NCI-H526 (cell line): ENCODE results near the gene DNAJA2.

ENCODE experiments used
- DNase-seq, 2 experiments: peaks; one replicate each; lab custom pipeline; 2025; lab: John Stamatoyannopoulos, UW

Gene DNAJA2

DNA sequence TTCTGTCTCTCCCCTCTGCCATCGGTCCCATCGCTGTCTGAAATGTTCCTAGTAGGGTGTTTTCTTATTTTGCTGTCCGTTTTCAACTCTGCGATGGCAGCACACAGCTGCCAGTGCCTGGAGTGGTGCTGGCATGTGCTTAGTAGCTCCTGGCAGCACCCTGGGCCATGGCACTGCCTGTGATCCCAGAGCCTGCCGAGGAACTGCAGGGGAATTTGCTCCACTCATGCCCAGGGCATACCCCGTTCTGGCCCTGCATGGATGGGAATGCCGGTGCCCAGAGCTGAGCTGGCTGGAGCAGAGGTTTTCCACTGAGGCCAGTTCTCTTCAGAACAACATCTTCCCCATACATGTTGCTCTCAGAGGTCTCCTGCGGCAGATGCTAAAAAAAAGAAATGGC, 46.2 kb downstream of the DNAJA2 start:
- no peak for DNase-seq

DNA sequence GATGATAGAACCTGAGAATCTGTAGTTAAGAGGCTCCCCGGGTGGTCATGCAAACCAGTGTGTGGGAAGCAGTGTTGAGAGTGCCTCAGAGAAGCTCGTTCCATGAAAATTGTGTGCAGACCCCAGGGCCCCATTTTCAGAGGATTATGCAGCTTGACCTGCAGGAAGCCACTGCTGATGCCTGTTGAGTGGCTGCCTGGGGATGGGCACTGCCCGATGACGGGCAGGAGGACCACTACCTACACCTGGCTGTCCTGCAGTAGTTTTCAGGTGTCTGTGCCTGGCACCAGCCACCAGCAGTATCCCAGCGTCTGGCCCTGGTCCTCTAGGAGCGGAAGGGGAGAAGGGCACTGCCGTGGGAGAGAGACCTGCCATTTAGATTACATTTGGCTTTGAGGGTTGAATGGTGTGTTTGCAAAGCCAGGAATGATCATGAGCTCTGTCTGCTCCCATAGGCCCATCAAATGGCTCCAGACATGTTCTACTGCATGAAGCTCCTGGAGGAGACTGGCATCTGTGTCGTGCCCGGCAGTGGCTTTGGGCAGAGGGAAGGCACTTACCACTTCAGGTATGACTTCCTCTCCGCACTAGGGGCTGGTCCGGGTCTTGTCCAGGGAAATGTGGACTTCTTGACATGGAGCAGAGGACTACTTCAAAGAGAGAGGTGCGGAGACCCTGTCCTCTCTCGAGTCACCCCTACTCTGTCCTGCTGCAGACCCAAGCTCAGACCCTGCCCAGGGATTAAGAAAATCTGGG, 46.8 kb downstream of the DNAJA2 start:
- DNase-seq: no peak

DNA sequence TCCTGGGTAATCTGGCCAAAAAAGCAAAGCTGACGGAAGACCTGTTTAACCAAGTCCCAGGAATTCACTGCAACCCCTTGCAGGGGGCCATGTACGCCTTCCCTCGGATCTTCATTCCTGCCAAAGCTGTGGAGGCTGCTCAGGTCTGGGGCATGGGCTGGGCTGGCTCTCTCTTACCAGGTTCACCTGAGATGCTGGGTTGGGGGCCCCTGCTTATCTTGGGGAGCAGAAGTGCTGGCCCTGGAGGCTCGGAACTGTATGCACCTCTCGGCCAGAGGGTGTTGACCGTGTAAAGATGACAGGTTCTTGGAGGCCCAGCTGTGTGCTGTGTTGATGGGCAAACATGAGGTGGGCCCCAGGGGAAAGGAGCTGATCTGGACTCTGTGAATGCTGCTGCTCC, 49.1 kb downstream of the DNAJA2 start:
- DNase-seq: no peak

DNA sequence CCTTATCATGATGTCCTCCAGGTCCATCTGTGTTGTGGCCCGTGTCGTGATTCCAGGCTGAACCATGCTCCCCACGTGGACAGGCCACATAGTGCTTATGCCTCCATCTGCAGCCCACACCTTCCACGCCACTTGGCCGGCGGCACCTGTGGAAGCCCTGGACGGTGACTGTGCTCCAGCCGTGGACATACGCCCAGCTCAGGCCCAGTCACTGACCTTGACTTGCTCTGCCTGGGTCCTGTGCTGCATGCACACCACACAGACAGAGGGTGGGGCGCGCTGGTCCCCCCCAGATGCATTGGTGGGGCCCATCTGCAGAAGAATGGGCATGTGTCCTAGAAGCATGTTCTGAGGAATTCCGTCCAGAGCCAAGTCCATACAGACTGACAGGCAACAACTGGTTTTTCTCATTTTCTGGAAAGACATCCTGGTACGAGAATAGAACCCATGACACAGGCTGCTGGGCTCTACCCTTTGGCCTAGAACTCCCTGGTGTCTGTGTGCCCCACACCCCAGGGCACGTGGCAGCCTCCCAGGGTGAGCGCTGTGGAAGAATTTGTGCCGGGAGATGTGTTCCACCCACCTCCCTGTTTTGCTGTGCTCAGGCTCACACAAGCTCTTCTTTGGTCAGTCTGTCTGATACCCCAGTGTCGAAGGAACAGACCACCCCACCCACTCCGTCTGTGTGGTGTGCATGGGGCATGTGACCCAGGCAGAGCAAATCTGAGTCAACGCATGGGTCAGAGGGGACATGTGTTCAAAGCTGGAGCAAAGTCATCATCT, 49.8 kb downstream of the DNAJA2 start:
- no peak for DNase-seq

DNA sequence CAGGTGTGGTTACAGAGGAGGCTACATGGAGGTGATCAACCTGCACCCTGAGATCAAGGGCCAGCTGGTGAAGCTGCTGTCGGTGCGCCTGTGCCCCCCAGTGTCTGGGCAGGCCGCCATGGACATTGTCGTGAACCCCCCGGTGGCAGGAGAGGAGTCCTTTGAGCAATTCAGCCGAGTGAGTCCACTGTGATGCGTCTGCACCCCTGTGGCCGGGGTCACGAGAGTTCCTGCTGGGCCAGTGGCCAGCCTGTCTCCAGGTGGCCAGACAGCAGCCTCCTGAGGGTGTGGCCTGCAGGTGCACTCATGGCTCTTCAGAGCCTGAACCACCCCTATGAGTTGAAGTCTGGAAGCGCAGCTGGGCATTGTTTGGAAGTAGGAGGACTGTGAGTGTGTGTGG, 51.2 kb downstream of the DNAJA2 start:
- DNase-seq: no peak

DNA sequence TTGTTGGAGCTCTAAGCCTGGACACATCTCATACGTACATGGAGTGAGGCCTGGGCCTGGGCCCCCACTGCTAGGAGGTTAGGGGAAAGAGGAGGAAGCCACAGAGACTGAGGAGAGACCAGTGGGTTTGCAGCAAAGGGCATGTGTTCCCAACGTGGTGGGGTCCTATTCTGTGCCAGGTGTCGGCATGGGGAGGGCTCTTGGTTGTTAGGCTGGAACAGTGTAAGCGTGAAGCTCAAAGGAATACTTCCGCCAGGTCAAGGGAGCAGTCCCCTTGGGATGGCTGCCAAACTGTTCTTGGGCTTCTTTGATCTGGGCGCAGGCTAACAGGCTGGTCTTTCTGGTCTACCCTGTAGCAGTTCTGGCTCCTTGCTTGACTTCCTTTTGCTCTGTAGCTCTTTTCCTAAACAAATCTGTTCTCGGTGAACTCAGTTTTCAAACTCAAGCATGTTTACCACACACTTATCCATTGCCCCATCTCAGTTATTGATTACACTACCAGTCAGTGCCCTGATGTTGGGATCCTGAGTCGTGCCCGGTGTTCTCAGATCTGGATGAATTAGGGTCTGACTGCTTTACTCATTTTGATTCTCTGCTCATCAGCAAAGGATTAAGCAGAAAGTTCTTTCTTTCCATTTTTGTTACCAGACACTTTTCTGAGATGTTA, 52.9 kb downstream of the DNAJA2 start:
- DNase-seq: no peak

DNA sequence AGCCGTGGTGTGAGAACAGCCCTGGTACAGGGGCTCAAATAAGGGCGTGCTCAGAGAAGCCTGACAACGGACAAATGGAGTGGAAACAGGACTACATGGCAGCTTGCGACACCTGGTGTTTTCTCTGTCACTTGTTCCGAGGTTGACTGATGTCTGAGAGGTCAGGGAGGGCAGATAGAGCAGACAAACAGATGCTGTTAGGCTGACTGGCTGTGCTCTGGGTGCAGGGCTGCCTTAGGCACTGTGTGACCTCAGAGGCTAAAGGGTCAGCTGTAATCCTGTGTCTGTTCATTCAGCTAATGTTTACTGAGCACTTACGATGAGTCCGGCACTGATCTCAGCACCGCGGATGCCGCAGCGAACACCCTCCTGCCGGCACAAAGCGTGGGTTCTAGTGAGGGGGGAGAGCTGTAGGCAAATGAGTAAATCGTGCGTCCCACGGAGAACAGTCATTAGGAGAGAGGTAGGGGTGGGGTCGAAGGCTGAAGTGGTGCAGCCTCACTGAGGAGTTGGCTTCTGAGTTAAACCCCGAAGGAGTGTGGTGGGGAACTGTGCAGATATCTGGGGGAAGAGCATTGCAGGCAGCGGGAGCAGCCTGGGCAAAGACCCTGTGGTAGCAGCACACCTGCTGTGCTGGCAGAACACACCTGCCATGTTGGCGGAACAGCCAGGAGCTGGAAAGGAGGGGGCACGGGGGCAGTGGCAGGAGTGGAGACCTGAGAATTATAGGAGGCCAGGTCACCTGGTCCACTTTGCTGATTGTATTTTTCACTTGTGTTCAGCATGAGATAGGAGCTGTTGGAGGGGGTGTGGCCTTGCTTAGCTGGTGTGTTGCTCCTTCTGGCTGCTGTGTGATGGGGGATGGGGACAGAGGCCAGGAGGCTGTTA, 54.3 kb downstream of the DNAJA2 start:
- no peak for DNase-seq

DNA sequence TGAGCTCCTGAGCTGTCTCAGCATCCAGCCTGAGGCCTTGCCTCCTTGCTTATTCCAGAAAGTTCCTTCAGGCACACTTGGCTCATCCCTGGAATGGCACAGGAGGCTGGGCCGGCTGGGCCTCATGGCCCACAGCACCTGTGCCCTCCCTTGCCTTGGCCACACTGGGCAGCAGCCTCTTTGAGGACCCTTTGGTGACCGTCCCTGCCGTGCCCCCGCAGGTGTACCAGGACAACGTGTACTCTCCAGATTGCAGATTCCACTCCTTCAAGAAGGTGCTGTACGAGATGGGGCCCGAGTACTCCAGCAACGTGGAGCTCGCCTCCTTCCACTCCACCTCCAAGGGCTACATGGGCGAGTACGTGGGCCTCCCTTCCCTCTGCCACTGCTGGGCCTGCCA, 55.1 kb downstream of the DNAJA2 start:
- no peak for DNase-seq

DNA sequence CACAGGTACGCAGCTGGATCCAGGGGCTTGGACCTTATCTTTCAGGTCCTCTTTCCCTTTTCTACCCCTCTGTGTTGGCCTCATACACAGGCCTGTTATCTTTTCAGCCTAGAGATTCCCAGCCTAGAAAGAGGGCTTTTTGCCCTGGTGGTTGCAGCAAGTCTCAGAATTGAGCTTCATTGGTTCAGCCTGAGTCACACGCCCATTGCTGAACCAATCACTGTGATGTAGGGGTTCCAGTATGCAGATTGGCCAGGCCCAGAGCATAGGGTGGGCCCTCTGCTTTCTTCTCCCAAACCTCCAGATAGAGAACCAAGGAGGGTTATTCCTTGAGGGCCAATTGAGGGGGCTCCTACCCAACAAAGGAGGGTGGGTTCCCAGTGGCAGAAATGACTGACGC, 56.5 kb downstream of the DNAJA2 start:
- DNase-seq: no peak

DNA sequence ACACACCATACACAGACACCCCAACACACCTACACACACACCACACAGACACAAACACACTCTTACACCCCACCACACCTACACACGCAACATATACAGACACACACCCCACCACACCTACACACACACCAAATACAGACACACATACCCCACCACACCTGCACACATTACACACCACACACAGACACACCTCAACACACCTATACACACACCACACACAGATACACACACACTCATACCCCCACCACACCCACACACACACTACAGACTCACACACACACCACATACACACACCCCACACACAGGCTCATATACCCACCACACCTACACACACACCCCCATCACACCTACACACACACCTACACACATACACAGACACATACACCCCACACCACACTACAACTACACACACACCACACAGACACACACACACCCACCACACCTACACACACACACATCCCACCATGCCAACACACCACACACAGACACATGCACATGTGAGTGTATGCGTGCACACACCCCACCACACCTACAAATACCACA, 57.9 kb downstream of the DNAJA2 start:
- no peak for DNase-seq

DNA sequence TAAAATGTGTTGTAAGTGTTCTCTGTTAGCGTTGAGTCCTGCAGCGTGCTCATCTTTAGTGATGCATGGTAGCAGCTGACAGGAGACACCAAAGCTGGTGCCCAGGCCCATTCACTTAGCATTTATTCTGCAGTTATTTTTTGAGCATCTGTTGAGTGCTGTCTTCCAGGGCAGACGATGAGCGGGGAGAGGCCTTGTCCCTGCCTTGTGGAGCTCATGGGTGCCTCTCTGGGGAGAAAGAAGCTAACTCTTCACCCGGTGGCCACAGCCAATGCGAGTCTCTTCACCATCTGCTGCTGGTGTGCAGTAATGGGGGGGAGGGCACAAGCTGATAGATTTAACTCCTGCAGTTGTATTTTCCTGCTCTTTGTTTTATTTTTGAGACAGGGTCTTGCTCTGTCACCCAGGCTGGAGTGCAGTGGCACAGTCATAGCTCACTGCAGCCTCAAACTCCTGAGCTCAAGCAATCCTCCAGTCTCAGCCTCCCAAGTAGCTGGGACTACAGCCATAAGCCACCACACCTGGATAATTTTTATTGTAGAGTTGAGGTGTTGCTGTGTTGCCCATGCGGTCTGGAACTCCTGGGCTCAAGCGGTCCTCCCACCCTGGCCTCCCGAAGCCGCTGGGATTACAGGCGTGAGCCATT, 58.8 kb downstream of the DNAJA2 start:
- no peak for DNase-seq

DNA sequence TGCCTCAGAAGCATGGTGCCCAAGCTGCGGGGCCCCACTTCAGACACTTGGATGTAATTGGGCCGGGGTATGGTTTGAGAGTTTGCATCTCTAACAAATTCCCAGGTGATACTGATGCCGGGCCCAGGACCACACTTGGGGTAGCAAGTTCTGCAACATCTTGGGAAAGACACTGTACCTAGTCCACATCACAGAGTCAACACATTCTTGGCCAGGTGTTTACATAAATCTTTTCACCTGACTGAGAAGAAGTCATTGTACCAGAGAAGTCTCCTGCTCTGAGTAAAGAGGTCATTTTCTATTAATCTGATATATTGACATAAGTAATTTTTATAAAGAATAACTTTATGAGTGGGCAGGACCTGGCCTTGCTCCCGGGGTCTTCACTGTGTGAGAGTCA, 61.8 kb downstream of the DNAJA2 start:
- DNase-seq: no peak

DNA sequence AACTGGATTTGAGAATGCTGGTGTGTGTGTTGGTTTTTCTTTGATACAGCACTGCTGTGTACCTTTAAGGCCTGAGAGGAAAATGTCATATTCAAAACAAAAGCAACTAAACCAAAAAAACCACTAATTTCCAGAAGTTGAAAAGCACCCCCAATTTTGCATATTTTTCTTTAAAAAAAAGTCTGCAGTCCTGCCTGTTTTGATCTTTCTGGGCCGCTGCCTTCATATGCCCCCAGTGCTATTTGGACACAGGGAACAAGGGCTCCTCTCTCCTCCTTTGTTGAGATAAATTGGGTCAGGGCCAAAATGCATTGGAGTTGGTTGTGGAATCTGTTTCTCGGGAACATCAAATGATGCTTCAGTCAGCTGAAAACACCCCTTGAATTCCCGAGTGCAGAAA, 62.4 kb downstream of the DNAJA2 start:
- no peak for DNase-seq

DNA sequence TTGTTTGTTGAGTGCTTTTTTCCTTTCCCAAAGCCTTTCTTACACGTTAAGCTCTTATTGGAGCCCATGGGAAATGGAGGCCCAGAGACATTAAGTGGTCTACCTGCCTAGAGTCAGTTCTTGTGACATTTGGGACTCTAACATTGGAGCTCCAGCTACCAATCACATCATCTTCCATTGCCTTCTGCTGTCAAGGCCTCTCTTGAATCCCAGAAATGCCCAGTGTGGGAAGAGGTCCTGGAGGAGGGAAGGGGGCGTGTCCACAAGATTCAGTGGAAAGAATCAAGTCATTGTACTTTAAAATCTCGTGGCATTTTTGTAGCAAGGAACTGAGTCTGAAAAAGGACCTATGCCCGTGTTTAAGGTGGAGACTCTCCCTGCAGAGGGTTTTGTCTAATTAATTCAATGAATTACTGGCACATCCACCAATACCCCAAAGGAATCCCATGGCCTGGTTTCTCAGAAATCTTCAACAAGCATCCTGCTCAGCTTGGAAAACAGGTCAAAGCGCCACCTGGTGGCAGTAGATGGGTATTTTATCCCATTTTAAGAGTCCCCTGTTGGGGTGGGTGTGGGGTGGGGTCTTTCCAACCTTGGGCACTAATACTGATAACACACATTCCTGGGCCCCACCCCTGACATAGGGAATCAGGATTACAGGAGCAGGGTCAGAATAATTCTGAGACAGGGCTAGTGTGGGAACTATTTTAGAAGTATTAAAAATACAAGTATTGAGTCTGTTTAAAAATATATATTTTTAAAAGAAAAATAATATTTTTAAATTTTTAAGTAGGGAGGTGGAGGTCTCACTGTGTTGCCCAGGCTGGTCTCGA, 64.7 kb downstream of the DNAJA2 start:
- DNase-seq: peak; percentile 36 to 64

DNA sequence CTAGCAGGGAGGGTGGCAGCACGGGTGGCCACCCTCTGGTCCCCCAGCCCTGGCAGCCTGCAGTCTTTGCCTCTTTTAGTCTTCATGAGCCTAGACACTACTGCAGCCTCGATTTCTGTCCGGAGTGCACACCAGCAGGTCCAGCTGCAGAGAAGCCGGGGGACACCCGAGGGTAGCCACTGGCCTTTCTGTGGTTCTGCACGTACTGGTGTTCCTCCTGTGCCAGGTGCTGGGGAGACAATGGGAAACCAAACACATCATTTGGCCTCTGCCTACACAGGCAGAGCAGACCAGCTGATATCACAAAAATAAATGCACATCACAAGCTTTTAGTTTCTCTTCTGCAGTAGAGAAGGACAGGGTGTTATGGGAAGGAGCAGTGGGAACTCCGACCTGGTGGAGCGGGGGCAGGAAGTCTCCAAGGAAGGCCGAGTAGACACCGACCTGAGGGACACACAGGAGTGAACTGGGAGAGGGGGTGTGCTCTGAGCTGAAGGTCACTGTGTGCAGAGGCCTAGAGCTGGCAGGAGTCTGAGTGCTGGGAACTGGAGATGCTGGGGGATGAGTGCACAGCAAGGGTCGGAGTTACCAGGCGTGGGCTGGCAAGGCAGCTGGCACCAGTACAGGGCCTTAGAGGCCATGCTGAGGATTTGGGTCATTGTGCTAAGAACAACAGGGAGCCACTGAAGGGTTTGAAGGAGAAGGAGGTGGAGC, 66.3 kb downstream of the DNAJA2 start:
- DNase-seq: no peak

DNA sequence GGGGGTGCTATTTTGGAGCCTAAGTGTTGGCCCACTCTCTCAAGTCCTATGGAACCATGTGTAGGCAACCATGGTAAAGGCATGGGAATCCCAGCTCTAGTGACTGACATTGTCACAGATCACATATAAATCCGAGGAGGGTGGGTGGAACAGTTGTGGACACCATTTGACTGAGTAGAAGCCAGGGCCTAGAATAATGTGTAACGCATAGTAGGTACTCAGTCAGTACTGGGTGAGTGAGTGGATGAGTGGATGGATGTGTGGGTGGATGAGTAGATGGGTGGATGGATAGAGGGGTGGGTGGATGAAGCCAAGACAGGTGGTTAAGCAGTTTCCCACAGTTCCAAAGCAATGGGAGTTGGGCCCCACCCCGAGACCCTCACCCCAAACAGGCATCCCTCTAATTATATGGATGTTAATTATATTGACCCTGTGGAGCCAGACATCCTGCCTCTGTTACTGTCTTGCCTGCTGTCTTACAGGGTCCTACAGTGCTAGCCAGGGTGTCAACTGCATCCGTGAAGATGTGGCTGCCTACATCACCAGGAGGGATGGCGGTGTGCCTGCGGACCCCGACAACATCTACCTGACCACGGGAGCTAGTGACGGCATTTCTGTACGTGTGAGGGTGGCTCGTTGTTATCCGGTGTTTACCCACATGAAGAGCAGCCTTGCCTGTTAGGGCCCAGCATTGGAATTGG, 67.0 kb downstream of the DNAJA2 start:
- no peak for DNase-seq
